ENCODE data around the gene SHOC1. TPM values are rescaled to one million over a fixed set of nuclear protein-coding genes. Genes with fewer than 3 reads are reported as not detected.
A peak's percentile ranks its signal among the peaks of the same experiment; 100 is the strongest.
"Not testable (repeated sequence)": the region's sequence is repeated elsewhere in the genome, so short reads cannot be mapped to it uniquely, and the experiment has no call there.

SHOC1 gene
- polyA plus RNA-seq, 1 donor = 0.11 TPM

GRCh38 chr9:111805262-111805661 is 10.5 kb upstream of the SHOC1 start:
- no peak for DNase-seq (ENCODE audit: low read depth)

- DNase-seq (ENCODE audit: low read depth) = no peak
Measured at GRCh38 chr9:111804636-111805035, 9.9 kb upstream of the SHOC1 start.

- no peak for DNase-seq (ENCODE audit: low read depth)
Measured at GRCh38 chr9:111803924-111804323, 9.2 kb upstream of the SHOC1 start.

- DNase-seq (ENCODE audit: low read depth) = no peak
Measured at GRCh38 chr9:111799915-111800526, 5.3 kb upstream of the SHOC1 start.

GRCh38 chr9:111799506-111799905 is 4.8 kb upstream of the SHOC1 start:
- no peak for DNase-seq (ENCODE audit: low read depth)

GRCh38 chr9:111798786-111799185 is 4.0 kb upstream of the SHOC1 start:
- no peak for DNase-seq (ENCODE audit: low read depth)

- DNase-seq (ENCODE audit: low read depth) = no peak
Measured at GRCh38 chr9:111795557-111795839, 761 bp upstream of the SHOC1 start.

GRCh38 chr9:111791821-111792220 is 2.9 kb downstream of the SHOC1 start:
- not testable (repeated sequence) for DNase-seq (ENCODE audit: low read depth)

GRCh38 chr9:111789881-111790280 is 4.9 kb downstream of the SHOC1 start:
- DNase-seq (ENCODE audit: low read depth) = no peak

- DNase-seq (ENCODE audit: low read depth) = no peak
Measured at GRCh38 chr9:111783857-111784256, 10.9 kb downstream of the SHOC1 start.

GRCh38 chr9:111783424-111783823 is 11.3 kb downstream of the SHOC1 start:
- DNase-seq (ENCODE audit: low read depth) = no peak

GRCh38 chr9:111766066-111766465 is 28.7 kb downstream of the SHOC1 start:
- no peak for DNase-seq (ENCODE audit: low read depth)

GRCh38 chr9:111762556-111762955 is 32.2 kb downstream of the SHOC1 start:
- DNase-seq (ENCODE audit: low read depth) = no peak

- peak; percentile 63 for DNase-seq (ENCODE audit: low read depth)
Measured at GRCh38 chr9:111759762-111760639, 34.7 kb downstream of the SHOC1 start.

GRCh38 chr9:111754800-111755199 is 39.9 kb downstream of the SHOC1 start:
- DNase-seq (ENCODE audit: low read depth) = no peak

- no peak for DNase-seq (ENCODE audit: low read depth)
Measured at GRCh38 chr9:111752455-111752854, 42.3 kb downstream of the SHOC1 start.

Other genes with a start within 250 kb of the SHOC1 start
- gene PTGR1, start 195.3 kb downstream of the SHOC1 start, polyA plus RNA-seq (ENCODE audit: insufficient read length) = 39.5 TPM
- 8.6 TPM for gene DNAJC25, start 163.6 kb downstream of the SHOC1 start, polyA plus RNA-seq (ENCODE audit: insufficient read length)
- gene GNG10, start 133.3 kb downstream of the SHOC1 start, polyA plus RNA-seq (ENCODE audit: insufficient read length) = 40.7 TPM
- gene UGCG, start 101.9 kb upstream of the SHOC1 start, polyA plus RNA-seq (ENCODE audit: insufficient read length) = 31.0 TPM

All from forelimb muscle (tissue), 1 donor.